NB4 (cell line): Measurements from ENCODE around the gene NLGN4Y.

Experiments
- MYC ChIP-seq: IDR thresholded peaks from 2 replicates; pipeline ENCODE4 v1.6.1; 2011; ENCODE audit warnings: low read depth, low read length
- POLR2A ChIP-seq: IDR thresholded peaks from 2 replicates; pipeline ENCODE4 v1.6.1; 2011; ENCODE audit warnings: mild to moderate bottlenecking; ENCODE audit not compliant: insufficient read length; ENCODE audit errors: extremely low read depth
- TF ChIP-seq, protein P1 (sequence below): IDR thresholded peaks from one replicate; pipeline ENCODE4 v1.5.1; 2012; ENCODE audit warnings: low read depth, low read length
- TF ChIP-seq, protein P2 (sequence below): IDR thresholded peaks from 2 replicates; pipeline ENCODE4 v1.6.1; 2011; ENCODE audit warnings: low read depth, low read length

DNA sequence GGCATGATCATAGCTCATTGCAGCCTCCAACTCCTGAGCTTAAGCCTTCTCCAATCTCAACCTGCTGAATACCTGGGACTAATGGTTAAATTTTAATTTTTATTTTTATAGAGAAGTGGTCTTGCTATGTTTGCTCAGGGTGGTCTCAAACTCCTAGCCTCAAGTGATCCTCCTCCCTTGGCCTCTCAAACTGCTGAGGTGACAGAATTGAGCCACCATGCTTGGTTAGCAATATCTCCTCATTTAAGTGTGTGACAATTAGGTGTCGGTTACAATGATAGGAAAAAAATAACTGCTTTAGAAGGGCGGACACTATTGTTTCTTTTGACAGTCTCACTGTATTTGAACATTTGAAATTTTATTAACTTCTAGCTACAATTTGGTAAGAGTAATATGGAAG, 300.3 kb downstream of the NLGN4Y start:
- TF ChIP-seq, protein P1, sequence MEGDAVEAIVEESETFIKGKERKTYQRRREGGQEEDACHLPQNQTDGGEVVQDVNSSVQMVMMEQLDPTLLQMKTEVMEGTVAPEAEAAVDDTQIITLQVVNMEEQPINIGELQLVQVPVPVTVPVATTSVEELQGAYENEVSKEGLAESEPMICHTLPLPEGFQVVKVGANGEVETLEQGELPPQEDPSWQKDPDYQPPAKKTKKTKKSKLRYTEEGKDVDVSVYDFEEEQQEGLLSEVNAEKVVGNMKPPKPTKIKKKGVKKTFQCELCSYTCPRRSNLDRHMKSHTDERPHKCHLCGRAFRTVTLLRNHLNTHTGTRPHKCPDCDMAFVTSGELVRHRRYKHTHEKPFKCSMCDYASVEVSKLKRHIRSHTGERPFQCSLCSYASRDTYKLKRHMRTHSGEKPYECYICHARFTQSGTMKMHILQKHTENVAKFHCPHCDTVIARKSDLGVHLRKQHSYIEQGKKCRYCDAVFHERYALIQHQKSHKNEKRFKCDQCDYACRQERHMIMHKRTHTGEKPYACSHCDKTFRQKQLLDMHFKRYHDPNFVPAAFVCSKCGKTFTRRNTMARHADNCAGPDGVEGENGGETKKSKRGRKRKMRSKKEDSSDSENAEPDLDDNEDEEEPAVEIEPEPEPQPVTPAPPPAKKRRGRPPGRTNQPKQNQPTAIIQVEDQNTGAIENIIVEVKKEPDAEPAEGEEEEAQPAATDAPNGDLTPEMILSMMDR, result no peak
- TF ChIP-seq, protein P2, sequence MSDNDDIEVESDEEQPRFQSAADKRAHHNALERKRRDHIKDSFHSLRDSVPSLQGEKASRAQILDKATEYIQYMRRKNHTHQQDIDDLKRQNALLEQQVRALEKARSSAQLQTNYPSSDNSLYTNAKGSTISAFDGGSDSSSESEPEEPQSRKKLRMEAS, result no peak
- TF ChIP-seq MYC (no peak), POLR2A (no peak)
